Measurements from ENCODE around the gene MAZ. TPM values are rescaled to one million over a fixed set of nuclear protein-coding genes. Genes with fewer than 3 reads are reported as not detected.
A peak's percentile ranks its signal among the peaks of the same experiment; 100 is the strongest.

MAZ gene
- total and polyA plus RNA-seq, 2 of the 13 experiments (the other 11 are each of a cell fraction or from before 2014, with no cell fraction given) = 203 to 277 TPM

DNA sequence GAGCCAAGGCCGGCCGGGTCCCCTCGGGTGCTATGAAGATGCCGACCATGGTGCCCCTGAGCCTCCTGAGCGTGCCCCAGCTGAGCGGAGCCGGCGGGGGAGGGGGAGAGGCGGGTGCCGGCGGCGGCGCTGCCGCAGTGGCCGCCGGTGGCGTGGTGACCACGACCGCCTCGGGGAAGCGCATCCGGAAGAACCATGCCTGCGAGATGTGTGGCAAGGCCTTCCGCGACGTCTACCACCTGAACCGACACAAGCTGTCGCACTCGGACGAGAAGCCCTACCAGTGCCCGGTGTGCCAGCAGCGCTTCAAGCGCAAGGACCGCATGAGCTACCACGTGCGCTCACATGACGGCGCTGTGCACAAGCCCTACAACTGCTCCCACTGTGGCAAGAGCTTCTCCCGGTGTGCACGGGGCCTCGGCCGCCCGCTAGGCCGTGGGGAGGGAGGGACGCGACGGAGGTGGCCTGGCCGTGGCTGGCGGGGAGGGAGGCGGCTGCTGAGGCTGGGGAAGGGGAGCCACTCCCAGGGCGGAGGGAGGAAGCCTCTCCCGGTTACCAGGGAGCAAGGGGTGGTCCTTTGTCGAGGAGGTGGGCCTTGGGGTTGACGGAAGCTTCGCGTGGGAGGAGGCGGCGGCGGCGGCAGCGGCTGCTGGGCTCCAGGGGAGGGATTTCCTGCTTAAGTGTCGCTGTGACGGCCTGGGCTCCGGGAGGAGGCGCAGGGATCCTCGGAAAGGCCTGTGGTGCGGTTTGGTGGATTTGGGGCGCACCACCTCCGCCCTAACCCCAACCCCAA lies 1.3 kb downstream of the MAZ start (continued):
- TF ChIP-seq ZNF383 (CRISPR knock-in tag; IDR thresholded peaks at IDR 0.05; ENCODE audit: borderline replicate concordance) (no peak), SAP130 (CRISPR knock-in tag; IDR thresholded peaks at IDR 0.05; ENCODE audit: low read depth) (peak; percentile 97), SYNCRIP (IDR thresholded peaks at IDR 0.05; ENCODE audit: insufficient read depth, low read depth, low read length) (no peak), SKI (IDR thresholded peaks at IDR 0.05; ENCODE audit: partially characterized antibody) (no peak), FLYWCH1 (CRISPR knock-in tag; IDR thresholded peaks at IDR 0.05) (peak; percentile 87; the same call in 1 of the 2 replicates), MAFG (CRISPR knock-in tag; IDR thresholded peaks at IDR 0.05) (no peak), MZF1 (CRISPR knock-in tag; IDR thresholded peaks at IDR 0.05; ENCODE audit: borderline replicate concordance) (peak; percentile 97), ZNF143 (CRISPR knock-in tag; IDR thresholded peaks at IDR 0.05) (peak; percentile 54), KLF13 (CRISPR knock-in tag; IDR thresholded peaks at IDR 0.05) (peak; percentile 88), KLF11 (CRISPR knock-in tag; IDR thresholded peaks at IDR 0.05) (peak; percentile 94), RFXAP (CRISPR knock-in tag; IDR thresholded peaks at IDR 0.05; ENCODE audit: borderline replicate concordance) (peak; percentile 94), ZNF530 (CRISPR knock-in tag; IDR thresholded peaks at IDR 0.05; ENCODE audit: low read depth) (peak; percentile 97), ZNF672 (CRISPR knock-in tag; IDR thresholded peaks at IDR 0.05) (peak; percentile 97), CBX1 (IDR thresholded peaks at IDR 0.05; ENCODE audit: low read depth) (peak; percentile 24), ZNF850 (CRISPR knock-in tag; conservative IDR thresholded peaks at IDR 0.05) (no peak; the same call in 1 of the 2 replicates), MIER3 (CRISPR knock-in tag; IDR thresholded peaks at IDR 0.05; ENCODE audit: borderline replicate concordance) (peak; percentile 89), NFRKB (IDR thresholded peaks at IDR 0.05) (no peak), ZNF101 (CRISPR knock-in tag; IDR thresholded peaks at IDR 0.05; ENCODE audit: borderline replicate concordance, low read depth) (peak; percentile 96; the same call in 1 of the 2 replicates), EHMT2 (IDR thresholded peaks at IDR 0.05; ENCODE audit: borderline replicate concordance, low read depth, low read length) (no peak), GABPA (IDR thresholded peaks at IDR 0.05; ENCODE audit: low read depth, low read length) (no peak), GABPA (CRISPR knock-in tag; IDR thresholded peaks at IDR 0.05; ENCODE audit: low read depth) (peak; percentile 65; the same call in 1 of the 2 replicates), NCOA5 (CRISPR knock-in tag; IDR thresholded peaks at IDR 0.05) (0 out of 2 replicates have a peak, but pooled peaks have one; percentile 33)
- TF ChIP-seq, protein P1, sequence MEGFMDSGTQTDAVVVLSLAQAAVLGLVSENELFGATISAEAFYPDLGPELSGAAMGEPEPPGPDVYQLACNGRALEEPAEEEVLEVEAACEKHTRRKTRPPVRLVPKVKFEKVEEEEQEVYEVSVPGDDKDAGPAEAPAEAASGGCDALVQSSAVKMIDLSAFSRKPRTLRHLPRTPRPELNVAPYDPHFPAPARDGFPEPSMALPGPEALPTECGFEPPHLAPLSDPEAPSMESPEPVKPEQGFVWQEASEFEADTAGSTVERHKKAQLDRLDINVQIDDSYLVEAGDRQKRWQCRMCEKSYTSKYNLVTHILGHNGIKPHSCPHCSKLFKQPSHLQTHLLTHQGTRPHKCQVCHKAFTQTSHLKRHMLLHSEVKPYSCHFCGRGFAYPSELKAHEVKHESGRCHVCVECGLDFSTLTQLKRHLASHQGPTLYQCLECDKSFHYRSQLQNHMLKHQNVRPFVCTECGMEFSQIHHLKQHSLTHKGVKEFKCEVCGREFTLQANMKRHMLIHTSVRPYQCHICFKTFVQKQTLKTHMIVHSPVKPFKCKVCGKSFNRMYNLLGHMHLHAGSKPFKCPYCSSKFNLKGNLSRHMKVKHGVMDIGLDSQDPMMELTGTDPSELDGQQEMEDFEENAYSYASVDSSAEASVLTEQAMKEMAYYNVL (CRISPR knock-in tag; IDR thresholded peaks at IDR 0.05; ENCODE audit: borderline replicate concordance) = peak; percentile 65
- TF ChIP-seq, protein P2, sequence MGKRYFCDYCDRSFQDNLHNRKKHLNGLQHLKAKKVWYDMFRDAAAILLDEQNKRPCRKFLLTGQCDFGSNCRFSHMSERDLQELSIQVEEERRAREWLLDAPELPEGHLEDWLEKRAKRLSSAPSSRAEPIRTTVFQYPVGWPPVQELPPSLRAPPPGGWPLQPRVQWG (CRISPR knock-in tag; IDR thresholded peaks at IDR 0.05; ENCODE audit: borderline replicate concordance, low read depth) = 0 out of 2 replicates have a peak, but pooled peaks have one; percentile 79
- TF ChIP-seq, protein P3, sequence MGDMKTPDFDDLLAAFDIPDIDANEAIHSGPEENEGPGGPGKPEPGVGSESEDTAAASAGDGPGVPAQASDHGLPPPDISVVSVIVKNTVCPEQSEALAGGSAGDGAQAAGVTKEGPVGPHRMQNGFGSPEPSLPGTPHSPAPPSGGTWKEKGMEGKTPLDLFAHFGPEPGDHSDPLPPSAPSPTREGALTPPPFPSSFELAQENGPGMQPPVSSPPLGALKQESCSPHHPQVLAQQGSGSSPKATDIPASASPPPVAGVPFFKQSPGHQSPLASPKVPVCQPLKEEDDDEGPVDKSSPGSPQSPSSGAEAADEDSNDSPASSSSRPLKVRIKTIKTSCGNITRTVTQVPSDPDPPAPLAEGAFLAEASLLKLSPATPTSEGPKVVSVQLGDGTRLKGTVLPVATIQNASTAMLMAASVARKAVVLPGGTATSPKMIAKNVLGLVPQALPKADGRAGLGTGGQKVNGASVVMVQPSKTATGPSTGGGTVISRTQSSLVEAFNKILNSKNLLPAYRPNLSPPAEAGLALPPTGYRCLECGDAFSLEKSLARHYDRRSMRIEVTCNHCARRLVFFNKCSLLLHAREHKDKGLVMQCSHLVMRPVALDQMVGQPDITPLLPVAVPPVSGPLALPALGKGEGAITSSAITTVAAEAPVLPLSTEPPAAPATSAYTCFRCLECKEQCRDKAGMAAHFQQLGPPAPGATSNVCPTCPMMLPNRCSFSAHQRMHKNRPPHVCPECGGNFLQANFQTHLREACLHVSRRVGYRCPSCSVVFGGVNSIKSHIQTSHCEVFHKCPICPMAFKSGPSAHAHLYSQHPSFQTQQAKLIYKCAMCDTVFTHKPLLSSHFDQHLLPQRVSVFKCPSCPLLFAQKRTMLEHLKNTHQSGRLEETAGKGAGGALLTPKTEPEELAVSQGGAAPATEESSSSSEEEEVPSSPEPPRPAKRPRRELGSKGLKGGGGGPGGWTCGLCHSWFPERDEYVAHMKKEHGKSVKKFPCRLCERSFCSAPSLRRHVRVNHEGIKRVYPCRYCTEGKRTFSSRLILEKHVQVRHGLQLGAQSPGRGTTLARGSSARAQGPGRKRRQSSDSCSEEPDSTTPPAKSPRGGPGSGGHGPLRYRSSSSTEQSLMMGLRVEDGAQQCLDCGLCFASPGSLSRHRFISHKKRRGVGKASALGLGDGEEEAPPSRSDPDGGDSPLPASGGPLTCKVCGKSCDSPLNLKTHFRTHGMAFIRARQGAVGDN (CRISPR knock-in tag; IDR thresholded peaks at IDR 0.05) = peak; percentile 100

Data from HepG2 (cell line).